ENCODE measurements around the gene SLC35F5.
"Not testable (repeated sequence)": the region's sequence is repeated elsewhere in the genome, so short reads cannot be mapped to it uniquely, and the experiment has no call there.

The SLC35F5 gene, protein sequence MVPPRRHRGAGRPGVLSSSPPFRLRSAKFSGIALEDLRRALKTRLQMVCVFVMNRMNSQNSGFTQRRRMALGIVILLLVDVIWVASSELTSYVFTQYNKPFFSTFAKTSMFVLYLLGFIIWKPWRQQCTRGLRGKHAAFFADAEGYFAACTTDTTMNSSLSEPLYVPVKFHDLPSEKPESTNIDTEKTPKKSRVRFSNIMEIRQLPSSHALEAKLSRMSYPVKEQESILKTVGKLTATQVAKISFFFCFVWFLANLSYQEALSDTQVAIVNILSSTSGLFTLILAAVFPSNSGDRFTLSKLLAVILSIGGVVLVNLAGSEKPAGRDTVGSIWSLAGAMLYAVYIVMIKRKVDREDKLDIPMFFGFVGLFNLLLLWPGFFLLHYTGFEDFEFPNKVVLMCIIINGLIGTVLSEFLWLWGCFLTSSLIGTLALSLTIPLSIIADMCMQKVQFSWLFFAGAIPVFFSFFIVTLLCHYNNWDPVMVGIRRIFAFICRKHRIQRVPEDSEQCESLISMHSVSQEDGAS

DNA sequence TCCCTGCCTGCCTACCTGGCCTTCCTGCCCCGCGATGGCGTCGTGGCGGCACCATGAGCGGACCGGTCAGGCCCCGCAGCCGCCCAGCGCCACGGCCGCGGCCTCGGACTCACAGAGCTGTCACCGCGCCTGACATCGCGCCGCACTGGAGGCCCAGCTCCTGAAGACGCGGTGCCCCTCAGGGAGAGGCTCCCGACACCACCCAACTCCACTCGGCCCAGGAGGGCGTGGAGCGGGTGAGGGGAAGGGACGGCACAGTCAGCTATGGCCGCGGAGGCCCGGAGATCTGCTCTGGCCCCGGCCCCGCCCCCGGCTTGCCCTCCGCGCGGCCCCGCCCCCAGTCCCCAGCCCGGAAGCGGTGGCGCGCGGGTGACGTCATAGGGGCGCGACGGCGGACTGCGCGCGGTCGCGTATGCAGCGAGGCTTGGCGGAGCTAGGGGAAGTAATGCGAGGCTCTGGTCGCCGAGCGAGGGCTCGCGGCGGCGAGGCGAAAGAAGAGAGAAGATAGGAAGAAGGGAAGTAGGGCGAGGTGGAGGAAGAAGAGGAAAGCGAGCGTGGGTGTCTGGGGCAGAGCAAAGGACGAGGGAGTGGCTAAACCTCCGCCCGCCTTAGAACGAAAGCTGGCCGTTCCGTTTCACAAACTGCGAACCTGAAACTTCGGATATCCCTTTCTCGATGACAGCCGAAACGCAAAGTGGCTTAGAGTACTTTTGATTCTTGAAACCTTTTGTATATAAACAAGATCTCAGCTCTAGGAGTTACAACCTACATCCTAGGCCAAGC is at the start of gene SLC35F5:
Gene SLC35F5 (minus strand): TSS at position 288 of the 783 bp plus-strand sequence. CDS start 233 bp downstream, at position 55.
- DNase-seq (ENCODE audit: low read depth in 2 of 3, low spot score in 1 of 3), result peak; percentile 84 to 93 (median 86)

DNA sequence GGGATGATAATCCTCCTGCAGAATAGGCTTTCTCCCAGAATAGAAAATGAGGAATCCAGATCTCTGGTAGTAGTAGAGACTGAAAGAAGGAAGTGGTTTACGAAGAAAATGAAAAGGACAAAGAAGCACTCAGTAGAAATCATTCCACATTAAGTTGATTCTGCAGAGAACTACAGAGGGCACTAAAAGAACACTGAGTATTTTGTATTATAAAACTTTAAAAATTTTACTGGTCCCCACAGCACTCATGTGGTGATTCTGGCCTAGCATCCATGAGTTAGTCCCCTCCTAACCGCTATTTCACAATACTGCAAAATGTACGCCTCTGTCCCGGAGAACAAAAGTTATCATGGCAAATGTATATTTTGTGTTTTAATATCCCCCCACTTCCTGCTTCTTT is 42.9 kb upstream of the SLC35F5 start:
- no peak for DNase-seq (ENCODE audit: low read depth in 2 of 3, low spot score in 1 of 3)

DNA sequence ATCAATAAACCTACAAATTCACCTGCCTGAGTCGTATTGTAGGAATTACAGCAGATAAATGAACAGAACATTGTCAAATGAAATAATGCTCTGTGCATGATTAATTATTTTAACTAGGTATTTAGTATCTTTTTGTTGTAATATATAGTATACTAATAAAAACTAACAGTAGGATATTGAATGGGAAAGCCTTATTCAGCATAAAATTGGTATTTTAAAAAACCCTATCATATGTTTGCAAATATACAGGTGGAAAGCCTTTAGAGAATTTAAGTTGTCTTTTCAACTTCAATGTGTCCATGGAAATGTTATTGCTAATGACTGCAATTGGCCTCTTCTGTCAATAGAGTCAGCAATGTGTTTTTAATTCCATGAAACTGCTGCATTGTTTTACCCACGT is 40.8 kb upstream of the SLC35F5 start:
- no peak for DNase-seq (ENCODE audit: low read depth in 2 of 3, low spot score in 1 of 3)

DNA sequence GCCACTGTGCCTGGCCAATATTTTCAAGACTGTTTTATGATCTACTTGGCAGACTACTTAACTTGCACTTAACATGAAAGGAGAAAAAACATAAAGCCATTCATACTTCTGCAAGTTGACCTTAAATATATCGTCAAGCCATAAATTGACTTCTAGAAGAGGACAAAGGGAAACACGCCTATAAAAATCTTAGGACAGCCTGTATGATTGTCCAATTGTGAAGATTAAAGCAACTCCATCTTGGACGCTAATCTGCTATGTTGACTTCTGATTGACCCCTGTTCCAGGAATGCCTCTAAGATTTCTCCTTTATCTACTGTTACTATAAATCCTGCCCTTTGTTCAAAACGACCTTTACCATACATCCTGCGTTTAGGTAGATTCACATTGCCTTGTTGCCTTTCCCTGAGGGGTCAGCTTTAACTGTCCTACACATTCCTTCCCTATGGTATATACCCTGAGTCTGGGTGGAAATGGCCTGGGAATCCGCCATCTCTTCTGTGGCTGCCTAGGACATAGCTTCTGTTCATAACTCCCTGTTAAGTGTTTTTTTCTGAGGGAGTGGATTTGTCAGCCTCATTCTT is 40.2 kb upstream of the SLC35F5 start:
- no peak for DNase-seq (ENCODE audit: low read depth in 2 of 3, low spot score in 1 of 3)

DNA sequence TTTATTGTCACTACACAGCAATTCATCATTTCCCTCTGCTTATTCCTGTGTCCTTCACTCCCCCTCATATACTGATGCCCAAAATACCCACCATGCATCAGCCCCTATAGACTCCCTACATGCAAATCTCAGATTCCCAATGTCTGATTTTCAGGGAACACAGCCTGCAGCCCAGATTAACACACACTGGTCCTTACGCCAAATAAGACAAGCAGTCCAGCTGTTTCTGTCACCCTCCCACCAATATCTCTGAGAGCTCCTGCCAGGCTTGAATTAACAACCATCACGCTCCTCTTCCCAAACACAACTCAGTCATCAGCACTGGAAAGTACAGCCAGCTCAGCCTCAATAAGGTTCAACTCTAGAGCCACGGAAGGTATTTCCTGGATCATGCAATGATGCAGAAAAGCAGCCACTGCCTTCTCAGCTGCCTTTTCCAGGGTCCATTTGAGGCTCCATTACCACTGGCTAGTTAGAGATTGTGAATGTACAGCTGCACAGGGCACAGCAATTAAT is 39.0 kb upstream of the SLC35F5 start:
- DNase-seq (ENCODE audit: low read depth in 2 of 3, low spot score in 1 of 3), result no peak

DNA sequence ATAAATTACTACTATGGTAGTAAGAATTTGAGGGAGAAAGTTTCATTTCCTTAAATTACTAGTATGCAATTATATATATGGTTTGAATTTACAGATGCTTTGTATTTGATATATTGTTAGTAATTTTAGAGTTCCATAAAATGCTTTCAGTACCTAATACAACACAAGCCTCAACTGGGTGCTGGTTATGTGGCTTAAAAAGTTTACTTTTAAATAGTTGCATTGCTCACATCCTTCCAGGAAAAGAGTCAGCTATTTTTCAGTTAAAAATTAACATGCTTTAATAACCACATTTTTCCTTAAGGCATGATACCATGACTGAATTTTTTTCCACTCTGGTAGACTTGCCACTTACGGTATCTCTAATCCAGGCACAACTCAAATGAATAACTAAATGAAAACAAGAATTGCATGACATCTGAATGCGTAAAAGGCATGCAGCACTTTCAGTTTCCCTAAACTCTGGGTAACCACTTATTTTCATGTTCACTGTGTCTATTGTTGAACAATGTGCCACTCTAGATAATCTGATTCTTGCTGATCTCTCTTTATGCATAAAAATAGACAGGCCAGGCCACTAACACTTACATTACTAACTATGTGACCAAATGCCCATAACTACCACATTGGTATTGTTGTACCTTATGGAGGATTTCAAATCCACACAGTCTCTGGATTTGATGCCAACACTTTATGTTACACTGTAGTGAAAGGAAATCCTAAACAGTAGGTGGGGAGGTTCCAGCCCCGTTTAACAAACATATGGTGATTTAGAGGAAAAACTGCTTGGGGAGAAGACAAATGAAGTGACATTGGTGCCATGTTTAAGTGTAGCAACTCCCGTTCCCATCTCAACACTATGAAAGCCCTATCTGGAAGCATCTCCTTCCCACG is 35.5 kb upstream of the SLC35F5 start:
- DNase-seq (ENCODE audit: low read depth in 2 of 3, low spot score in 1 of 3), result peak in 1 of 3 donors; percentile 27

DNA sequence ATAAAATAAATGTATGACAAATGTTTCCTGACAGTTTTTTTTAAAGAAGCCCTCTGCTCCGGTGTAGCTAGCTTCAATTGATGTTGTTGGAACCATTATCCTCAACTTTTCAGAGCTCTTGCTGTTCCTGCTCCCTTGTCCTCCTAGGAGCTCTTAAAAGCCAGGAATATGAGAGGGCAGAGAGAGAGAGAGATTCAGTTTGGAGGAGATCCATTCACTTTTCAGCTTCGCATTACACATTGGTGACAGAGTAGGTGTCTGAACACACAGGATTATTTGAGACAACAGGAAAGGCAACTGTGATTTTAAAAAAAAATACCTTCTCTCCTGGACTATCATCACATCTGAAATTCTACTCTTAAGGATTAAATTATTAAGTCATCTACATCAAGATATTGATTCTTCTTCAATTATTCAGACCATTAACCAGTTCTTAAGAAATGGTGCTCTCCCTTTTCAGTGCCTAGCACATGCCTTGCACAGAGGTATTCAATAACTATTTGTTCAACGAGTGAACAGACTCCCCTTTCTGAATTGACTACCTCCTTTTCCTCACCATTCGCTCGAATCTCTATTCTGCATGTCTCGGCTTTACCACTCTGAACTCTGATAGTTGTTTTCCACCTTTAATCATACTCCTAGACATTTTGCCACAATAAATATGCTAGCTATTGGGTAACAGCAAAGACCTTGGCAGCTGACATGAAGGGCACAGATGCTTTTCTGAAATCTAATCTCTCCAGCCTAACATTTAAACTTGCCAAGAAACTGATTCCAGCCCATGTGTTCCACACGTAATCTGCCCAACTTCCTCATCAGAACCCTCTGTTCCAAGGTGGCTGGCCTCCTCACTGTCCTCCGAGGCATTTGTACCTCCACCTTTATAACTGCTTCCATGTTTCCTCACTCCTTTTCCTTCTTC is 28.6 kb upstream of the SLC35F5 start:
- no peak for DNase-seq (ENCODE audit: low read depth in 2 of 3, low spot score in 1 of 3)

DNA sequence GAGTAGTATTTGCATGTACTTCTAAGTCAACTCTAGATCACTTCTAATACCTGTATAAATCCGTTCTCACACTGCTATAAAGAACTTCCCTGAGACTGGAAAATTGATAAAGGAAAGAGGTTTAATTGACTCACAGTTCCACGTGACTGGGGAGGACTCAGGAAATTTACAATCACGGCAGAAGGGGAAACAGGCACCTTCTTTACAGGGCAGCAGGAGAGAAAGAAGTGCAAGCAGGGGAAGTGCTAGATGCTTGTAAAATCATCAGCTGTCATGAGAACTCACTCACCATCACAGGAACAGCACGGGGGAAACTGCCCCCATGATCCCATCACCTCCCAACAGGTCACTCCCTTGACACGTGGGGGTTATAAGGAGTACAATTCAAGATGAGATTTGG is 24.0 kb upstream of the SLC35F5 start:
- DNase-seq (ENCODE audit: low read depth in 2 of 3, low spot score in 1 of 3), result no peak

DNA sequence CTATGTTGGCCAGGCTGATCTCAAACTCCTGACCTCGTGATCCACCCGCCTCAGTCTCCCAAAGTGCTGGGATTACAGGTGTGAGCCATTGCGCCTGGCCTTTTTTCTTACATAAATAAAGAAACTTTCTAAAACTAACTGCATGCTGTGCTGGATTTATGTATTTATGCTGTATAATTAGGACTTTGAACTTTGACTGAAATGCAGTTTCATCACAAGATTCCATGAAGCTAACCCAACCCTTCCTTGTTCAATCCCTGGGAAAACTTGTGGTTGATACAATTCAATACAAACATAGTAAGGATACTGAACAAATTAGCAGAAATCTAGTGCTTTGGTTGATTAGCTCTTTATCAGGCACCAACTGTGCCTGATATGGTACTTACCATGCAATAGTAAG is 20.9 kb upstream of the SLC35F5 start:
- DNase-seq (ENCODE audit: low read depth in 2 of 3, low spot score in 1 of 3), result no peak

DNA sequence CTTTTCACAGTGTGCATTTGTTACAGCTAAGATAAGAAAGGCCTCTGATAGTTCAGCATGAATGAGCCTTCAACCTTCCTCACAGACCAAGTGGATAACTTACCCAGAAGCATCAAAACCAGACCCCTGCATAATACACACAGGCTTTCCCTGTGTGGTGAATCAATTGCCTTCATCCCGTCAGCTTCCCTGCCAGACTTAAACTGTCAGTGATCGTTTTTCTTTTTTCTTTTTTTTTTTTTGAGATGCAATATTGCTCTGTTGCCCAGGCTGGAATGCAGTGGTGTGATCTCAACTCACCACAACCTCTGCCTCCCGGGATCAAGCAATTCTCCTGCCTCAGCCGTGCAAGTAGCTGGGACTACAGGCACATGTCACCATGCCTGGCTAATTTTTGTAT is 20.5 kb upstream of the SLC35F5 start:
- DNase-seq (ENCODE audit: low read depth in 2 of 3, low spot score in 1 of 3), result no peak

DNA sequence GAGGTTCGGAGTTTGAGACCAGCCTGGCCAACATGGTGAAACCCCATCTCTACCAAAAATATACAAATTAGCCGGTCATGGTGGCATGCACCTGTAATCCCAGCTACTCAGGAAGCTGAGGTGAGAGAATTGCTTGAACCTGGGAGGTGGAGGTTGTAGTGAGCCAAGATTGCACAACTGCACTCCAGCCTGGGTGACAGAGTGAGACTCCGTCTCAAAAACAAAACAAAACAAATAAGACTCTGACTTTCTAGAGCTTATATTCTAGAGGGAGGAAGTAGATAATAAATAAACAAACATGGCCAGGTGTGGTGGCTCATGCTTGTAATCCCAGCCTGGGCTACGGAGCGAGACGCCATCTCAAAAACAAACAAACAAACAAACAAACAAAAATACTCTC is 18.2 kb upstream of the SLC35F5 start:
- not testable (repeated sequence) for DNase-seq (ENCODE audit: low read depth in 2 of 3, low spot score in 1 of 3)

DNA sequence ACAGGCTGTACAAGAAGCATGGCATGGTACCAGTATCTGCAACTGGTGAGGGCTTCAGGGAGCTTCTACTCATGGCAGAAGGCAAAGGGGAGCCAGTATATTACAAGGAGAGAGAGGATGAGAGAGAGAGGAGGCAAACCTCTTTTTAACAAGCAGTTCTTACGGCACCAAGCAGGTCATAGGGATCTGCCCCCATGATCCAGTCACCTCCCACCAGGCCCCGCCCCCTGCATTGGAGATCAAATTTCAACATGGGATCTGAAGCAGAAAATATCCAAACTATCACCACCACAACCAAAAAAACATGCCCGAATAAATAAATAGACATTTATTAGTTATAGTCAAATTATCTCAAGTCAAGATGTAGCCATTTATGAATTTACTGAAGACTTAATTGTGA is 14.5 kb upstream of the SLC35F5 start:
- no peak for DNase-seq (ENCODE audit: low read depth in 2 of 3, low spot score in 1 of 3)

DNA sequence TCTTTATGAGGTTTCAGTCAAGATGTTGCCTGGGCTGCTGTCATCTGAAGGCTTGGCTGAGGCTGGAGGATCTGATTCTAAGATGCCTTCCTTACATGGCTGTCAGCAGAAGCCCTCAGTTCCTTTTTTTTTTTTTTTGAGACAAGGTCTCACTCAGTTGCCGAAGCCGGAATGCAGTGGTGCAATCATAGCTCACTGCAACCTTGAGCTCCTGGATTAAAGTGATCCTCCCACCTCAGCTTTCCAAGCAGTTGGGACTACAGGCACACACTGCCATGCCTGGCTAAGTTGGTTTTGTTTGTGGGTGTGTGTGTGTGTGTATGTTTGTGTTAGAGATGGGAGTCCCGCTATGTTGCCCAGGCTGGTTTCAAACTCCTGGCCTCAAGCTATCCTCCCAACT is 13.1 kb upstream of the SLC35F5 start:
- no peak for DNase-seq (ENCODE audit: low read depth in 2 of 3, low spot score in 1 of 3)

DNA sequence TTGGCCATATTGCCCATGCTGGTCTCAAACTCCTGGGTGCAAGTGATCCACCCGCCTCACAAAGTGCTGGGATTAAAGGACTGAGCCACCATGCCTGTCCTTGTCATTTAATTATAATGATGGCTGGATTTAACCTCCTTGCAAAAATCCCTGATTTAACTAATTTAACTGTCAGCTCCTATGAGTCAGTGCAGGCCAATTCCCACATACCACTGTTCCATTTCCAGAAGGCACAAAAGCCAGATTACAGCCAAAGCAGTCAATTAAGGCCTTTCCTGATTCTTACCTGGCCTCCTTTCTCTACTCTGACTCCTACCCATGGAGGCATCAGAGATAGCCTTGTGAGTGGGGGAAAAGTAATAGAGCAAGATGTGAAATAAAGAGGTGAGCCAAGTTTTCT is 12.3 kb upstream of the SLC35F5 start:
- DNase-seq (ENCODE audit: low read depth in 2 of 3, low spot score in 1 of 3), result no peak

DNA sequence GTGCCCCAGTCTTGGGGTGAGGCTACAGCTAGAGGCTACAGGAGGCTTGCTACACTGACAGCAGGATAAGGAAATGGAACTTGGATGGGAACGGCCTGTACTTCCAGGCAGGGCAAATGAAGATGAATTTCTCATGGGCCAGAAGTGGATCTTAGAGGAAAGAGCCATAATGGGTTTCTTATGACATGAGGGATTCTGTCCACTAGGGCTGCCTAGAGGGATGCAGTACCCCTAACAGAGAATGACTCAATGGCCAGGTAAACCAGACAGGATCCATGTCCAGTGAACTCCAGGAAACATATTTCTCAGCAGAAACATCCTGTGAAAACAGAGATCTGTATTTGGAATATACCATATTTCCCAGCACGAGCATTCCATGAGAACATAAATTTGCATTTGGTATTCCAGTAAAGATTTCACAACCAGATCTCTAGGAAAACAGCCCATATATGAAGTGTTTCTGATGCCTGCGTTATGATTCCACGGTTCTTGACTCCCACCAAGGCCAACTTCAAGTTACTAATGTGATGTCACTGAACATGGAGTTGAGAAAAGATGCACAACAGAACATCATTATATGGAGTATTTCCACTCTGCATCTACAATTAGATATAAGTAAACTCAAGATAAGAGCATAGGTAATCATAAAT is 11.5 kb upstream of the SLC35F5 start:
- no peak for DNase-seq (ENCODE audit: low read depth in 2 of 3, low spot score in 1 of 3)

DNA sequence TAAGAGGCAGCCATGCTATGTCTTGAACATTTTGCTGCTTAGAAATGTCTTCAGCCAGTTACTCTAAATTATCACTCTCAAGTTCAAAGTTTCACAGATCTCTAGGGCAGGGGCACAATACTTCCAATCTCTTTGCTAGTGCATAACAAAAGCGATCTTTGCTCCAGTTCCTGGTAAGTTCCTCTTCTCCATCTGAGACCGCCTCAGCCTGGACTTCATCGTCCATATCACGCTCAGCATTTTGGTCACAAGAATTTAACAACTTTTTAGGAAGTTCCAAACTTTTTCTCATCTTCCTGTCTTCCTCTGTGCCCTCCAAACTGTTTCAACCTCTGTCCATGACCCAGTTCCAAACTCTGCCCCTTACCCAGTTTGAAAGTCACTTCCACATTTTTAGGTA is 8.8 kb upstream of the SLC35F5 start:
- DNase-seq (ENCODE audit: low read depth in 2 of 3, low spot score in 1 of 3), result no peak

DNA sequence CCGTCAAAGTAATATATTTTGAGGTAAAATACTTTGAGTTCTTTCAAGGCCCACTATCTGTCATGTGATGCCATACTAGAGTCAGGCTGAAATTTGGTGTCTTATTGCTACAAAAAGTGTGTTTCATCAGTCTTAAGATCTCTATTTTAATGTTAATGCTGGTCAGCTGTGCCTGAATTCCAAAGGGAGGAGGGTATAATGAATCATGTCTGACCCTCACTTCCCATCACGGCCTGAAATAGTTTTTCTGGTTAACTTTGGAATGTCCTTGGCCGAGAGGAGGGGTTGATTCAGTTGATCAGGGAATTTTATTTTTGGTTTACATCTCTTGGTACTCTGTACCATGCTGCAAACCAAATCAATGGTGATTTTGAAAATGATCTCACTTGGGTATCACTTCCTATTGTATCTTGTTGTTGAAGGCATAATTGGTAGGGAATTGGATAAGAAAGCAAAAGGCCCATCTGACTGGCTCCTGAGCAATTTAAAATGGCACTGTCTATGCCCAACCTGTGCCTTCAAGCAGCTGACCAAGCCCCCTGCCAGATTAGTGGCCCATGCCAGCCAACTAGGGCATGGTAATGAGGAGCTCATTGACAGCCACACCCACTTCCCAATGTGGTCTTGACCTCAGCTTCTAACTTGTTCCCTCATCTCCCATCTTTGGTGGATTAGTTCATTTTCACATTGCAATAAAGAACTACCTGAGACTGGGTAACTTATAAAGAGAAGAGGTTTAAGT is 6.1 kb upstream of the SLC35F5 start:
- DNase-seq (ENCODE audit: low read depth in 2 of 3, low spot score in 1 of 3), result no peak

DNA sequence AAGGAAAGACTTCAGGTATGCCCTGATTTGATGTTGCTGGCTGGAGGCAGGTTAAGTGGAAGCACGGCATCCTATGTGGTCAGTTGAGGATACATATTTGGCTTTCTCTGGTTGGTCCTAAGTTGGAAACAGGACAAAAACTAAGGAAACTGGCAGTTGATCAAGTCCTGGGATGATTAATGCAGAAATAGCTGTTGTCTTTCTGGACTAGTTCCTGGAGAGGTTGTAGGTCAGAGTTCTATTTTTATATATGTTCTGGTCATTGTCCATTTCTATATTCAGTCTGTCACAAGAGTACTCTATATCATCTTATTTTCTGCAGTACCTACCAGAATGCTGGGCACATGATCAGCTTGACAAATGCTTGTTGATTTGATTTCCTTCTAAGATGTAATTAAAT is 4.0 kb upstream of the SLC35F5 start:
- no peak for DNase-seq (ENCODE audit: low read depth in 2 of 3, low spot score in 1 of 3)

Measured in stimulated activated CD4-positive, alpha-beta T cell treated with anti-CD3 and anti-CD28 coated beads, Interleukin-12 subunit alpha, Interleukin-12 subunit beta, amount 100 ng/mL, for 48 hours (primary cell).